ENCODE measurements around the gene LRRTM3.

The LRRTM3 gene

DNA sequence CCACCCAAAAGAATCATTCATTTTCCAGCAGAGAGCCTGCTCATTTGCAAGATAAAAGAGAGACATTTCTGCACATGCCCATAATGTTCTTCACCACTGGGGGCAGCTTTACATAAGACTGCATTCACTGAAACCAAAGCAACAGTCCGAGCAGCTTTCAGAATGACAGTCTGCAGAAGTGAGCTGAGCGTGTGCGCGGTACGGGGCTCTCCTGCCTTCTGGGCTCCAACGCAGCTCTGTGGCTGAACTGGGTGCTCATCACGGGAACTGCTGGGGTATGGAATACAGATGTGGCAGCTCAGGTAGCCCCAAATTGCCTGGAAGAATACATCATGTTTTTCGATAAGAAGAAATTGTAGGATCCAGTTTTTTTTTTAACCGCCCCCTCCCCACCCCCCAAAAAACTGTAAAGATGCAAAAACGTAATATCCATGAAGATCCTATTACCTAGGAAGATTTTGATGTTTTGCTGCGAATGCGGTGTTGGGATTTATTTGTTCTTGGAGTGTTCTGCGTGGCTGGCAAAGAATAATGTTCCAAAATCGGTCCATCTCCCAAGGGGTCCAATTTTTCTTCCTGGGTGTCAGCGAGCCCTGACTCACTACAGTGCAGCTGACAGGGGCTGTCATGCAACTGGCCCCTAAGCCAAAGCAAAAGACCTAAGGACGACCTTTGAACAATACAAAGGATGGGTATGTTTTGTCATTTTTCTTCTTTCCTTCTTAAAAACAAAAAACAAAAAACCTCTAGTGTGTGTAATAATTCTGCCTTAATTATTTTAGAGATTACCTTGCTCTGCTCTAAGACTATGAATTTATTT is at the start of gene LRRTM3:
LRRTM3 (plus strand) TSS at position 141 of the 820 bp plus-strand sequence.
- no peak for DNase-seq (ENCODE audit: low spot score)

DNA sequence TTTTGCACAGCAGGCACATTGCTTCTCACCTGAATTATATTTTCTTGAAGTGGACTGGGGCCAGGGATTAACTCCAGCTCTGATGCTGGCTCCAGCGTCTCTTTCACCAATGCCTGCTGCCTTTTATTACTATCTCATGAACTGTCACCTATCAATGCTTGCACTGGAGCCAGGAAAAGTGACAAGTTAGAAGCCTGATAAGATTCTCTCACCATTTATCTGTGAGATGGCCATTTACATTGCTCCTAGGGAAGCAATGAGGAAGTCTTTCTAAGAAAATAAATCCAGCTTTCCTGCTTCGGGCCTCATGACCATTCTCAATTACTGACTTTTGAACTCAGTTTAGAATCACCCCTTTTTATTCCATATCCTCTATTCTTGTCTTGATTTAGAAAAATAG is 48.5 kb upstream of the LRRTM3 start:
- DNase-seq (ENCODE audit: low spot score) = no peak

DNA sequence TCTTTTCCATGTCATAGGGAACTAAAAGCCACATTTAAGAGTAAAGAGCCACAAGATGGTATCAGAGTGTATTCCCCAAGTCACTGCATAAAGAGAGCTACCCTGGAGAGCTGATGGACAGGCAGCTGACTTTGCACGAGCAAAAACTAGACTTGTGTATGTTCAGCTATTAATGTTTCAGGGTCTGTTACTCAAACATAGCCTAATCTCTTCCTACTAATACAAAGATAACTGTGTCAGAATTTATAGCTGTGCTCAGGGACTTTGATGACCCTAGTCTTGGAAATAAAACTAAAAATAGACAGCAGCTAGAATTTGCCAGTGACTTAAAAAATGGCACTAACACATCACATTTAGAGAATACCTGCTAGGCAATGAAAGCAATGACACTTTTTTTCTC is 45.5 kb upstream of the LRRTM3 start:
- DNase-seq (ENCODE audit: low spot score) = no peak

DNA sequence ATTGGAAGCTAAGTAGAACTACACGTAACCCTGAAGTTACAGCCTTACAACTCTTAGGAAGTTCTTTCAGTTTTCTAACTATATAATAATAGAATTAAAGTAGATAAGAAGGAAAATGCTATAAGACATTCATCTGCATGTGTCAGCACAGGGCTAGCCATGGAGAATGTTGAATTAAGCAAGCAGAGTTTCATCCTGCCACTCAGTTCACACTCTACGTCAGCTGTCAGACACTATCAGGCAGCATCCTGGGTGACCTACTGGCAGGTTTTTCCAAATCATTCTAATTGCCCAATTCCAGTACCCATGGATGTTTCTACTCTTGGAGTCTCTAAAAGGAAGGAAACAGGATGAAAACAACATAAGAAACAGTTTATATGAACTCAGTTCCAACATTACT is 45.0 kb upstream of the LRRTM3 start:
- DNase-seq (ENCODE audit: low spot score) = no peak

GRCh38 chr10:66881814-66882213 is 44.0 kb upstream of the LRRTM3 start:
- no peak for DNase-seq (ENCODE audit: low spot score)

DNA sequence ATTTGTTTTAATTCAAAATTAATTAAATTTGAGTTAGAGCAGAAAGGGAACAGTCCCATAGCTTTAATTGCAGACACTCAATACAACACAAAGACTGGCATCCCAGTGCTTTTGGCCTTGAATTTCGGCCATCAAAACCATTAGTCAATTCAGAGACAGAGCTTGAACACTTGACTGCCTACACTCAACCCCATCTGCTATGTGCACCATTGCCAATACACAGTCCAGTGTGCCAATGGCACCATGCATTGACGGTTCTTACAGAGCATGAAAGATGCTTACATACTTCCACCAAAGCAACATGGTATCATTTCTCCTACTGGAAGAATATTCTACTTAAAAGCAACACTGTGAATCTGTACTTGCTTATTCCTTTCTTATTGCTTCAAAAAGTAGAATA is 43.6 kb upstream of the LRRTM3 start:
- no peak for DNase-seq (ENCODE audit: low spot score)

GRCh38 chr10:66886848-66887247 is 39.0 kb upstream of the LRRTM3 start:
- no peak for DNase-seq (ENCODE audit: low spot score)

- no peak for DNase-seq (ENCODE audit: low spot score)
Measured at GRCh38 chr10:66888237-66888636, 37.6 kb upstream of the LRRTM3 start.

GRCh38 chr10:66892871-66893270 is 33.0 kb upstream of the LRRTM3 start:
- DNase-seq (ENCODE audit: low spot score) = no peak

- DNase-seq (ENCODE audit: low spot score) = no peak
Measured at GRCh38 chr10:66910671-66911070, 15.2 kb upstream of the LRRTM3 start.

- no peak for DNase-seq (ENCODE audit: low spot score)
Measured at GRCh38 chr10:66916030-66916429, 9.8 kb upstream of the LRRTM3 start.

GRCh38 chr10:66917104-66917503 is 8.7 kb upstream of the LRRTM3 start:
- no peak for DNase-seq (ENCODE audit: low spot score)

DNA sequence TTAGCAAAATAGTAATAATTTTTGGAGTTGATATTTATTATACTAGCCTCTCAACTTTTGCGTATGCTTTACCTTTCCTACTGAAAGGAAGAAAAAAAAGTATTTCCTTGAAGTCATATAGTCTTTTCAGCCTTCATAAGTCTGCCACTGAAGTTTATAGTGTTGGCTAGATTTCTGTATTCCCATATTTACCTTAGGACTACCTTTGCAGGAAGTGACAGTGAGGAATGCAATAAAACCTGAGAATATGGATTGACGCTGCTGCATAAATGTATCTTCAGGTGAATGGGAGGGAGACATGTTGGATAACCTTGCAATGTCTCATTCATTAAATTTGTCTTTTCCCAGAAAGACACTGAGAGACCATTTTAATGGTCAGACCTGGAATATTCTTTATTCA is 6.6 kb upstream of the LRRTM3 start:
- no peak for DNase-seq (ENCODE audit: low spot score)

GRCh38 chr10:66924674-66925345 is 1.0 kb upstream of the LRRTM3 start:
- DNase-seq (ENCODE audit: low spot score) = no peak

DNA sequence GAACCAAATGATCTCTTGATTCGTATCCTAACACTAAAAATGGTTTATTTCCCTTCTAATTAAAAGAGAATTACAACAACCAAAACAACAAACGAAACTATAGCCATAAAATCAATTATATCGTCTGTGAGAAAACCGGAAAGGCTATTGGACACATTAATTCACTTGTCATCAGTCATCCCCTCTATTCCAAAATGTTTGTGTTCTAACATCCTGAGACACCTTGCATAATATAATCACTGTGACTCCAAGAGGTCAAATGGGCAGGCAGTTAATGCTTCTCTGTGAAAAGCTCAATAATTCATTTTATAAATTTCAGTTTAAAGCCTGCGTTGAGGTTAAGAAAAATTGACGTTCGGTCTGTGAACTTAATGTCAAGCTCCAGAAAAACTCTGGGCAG is 463 bp upstream of the LRRTM3 start:
- DNase-seq (ENCODE audit: low spot score) = no peak

DNA sequence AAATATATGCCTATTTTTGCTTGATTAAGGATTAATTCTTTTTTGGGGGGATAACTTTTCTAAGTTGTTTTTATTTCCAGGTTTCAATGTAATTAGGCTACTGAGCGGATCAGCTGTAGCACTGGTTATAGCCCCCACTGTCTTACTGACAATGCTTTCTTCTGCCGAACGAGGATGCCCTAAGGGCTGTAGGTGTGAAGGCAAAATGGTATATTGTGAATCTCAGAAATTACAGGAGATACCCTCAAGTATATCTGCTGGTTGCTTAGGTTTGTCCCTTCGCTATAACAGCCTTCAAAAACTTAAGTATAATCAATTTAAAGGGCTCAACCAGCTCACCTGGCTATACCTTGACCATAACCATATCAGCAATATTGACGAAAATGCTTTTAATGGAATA is 1.0 kb downstream of the LRRTM3 start:
- DNase-seq (ENCODE audit: low spot score) = no peak

- no peak for DNase-seq (ENCODE audit: low spot score)
Measured at GRCh38 chr10:66927251-66927935, 1.6 kb downstream of the LRRTM3 start.

- no peak for DNase-seq (ENCODE audit: low spot score)
Measured at GRCh38 chr10:66927971-66928770, 2.3 kb downstream of the LRRTM3 start.

- no peak for DNase-seq (ENCODE audit: low spot score)
Measured at GRCh38 chr10:66928776-66929175, 2.9 kb downstream of the LRRTM3 start.

GRCh38 chr10:66929375-66929774 is 3.5 kb downstream of the LRRTM3 start:
- DNase-seq (ENCODE audit: low spot score) = no peak

- DNase-seq (ENCODE audit: low spot score) = peak; percentile 5
Measured at GRCh38 chr10:66931340-66931948, 5.6 kb downstream of the LRRTM3 start.

GRCh38 chr10:66931949-66932343 is 6.1 kb downstream of the LRRTM3 start:
- DNase-seq (ENCODE audit: low spot score) = no peak
